ENCODE measurements around the gene SLC39A11.
"Not testable (repeated sequence)": the region's sequence is repeated elsewhere in the genome, so short reads cannot be mapped to it uniquely, and the experiment has no call there.

Gene SLC39A11

DNA sequence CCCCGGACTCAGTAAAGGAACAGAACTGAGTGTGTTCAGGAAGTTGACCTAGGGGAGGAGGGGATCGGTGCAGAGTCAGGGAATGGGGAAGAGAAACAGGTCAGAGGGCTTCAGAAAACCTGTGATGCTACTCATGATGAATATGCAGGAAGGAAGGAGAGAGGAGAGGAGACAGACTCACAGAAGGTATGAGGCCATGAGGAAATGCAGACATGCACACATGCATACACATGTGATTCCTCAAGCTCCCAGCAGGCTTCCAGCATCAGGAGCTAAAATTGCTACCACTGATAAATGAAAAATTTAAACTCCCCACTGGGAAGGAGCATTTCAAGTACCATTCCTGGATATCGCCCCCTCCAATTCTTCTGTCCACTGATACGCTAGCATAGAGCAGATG is 262.6 kb downstream of the SLC39A11 start:
- DNase-seq (no peak), ATAC-seq (no peak)

DNA sequence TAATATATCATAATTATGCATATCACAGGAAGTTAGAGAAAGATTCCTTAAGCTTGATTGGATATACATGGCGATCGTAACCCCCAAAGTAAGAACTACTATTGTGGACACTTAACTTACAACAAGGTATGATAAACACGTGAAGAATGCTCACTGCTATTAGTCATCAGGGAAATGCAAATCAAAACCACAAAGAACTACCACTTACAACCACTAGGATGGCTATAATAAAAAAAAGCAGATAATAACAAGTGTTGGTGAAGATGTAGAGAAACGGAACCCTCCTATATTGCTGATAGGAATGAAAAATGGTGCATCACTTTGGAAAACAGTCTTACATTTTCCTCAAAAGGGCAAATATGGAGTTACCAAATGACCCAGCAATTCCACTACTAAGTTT is 265.9 kb downstream of the SLC39A11 start:
- no peak for DNase-seq
- no peak for ATAC-seq

DNA sequence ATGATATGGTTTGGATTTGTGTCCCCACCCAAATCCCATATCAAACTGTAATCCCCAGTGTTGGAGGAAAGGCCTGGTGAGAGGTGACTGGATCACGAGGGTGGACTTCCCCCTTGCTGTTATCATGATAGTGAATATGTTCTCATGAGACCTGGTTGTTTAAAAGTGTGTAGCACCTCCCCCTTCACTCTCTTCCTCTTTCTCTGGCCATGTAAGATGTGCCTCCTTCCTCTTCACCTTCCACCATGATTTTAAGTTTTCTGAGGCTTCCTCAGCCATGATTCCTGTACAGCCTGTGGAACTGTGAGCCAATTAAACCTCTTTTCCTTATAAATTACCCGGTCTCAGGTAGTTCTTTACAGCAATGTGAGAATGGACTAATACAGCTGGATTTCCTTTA is 266.4 kb downstream of the SLC39A11 start:
- not testable (repeated sequence) for ATAC-seq, DNase-seq

DNA sequence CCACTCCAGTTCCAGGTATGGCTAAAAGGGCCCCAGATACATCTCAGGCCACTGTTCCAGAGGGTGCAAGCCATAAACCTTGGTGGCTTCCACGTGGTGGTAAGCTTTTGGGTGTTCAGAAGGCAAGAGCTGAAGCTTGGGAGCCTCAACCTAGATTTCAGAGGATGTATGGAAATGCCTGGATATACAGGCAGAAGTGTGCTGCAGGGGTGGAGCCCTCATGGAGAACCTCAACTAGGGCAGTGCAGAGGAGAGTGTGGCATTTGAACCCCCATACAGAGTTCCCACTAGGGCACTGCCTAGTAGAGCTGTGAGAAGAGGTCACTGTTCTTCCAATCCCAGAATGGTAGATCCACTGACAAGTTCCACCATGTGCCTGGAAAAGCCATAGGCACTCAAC is 267.3 kb downstream of the SLC39A11 start:
- no peak for DNase-seq
- no peak for ATAC-seq

DNA sequence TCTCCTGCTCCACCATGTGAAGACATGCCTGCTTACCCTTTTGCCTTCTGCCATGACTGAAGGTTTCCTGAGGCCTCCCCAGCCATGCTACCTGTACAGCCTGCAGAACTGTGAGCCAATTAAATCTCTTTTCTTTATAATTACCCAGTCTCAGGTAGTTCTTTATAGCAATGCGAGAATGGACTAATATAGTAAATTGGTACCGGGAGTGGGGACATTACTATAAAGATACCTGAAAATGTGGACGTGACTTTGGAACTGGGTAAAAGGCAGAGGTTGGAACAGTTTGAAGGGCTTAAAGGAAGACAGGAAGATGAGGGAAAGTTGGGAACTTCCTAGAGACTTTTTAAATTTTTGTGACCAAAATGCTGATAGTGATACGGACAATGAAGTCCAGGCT is 268.2 kb downstream of the SLC39A11 start:
- not testable (repeated sequence) for ATAC-seq, DNase-seq

DNA sequence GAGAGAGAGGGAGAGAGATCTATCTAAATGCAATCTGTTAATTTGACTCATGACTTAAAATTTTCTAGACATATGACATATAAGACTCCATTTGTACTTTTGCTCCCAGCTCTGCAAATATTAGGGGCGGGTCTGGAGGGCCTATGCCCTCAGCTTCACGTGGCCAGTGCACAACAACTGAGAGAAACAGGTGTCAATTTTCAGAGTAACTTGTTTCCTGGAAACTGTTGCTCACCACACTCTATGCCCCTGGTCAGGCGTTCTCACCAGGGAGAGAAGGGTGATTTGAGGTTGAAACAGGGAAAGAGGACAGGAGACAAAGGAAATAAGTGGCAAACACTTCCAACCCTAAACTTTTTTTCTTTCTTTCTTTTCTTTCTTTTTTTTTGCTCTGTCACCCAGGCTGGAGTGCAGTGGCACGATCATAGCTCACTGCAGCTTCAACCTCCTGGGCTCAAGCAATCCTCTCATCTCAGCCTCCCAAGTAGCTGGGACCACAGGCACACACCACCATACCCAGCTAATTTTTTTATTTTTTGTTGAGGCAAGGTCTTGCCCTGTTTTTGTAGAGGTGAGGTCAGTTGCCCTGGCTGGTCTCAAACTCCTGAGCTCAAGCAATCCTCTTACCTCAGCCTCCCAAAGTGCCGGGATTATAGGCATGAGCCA is 270.0 kb downstream of the SLC39A11 start:
- ATAC-seq (no peak), DNase-seq (no peak)

DNA sequence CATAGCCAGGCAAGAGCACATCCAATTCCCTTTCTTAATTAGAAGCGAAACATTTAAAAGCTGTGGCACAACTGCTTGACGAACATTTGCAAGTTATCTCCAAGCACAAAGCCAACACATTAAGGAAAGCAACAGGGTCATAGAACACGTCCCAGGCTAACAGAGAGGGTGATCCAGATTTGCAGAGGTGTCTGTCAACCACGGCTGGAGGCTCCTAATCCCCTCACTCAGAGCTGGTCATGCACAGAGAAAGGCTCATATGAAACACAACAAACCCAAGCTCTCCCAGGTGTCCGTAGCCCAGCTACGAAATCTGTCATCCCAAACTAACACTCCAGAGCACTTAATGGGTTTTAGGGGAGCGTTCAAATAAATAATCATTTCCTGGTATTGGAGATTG is 276.1 kb downstream of the SLC39A11 start:
- DNase-seq (no peak), ATAC-seq (no peak)

DNA sequence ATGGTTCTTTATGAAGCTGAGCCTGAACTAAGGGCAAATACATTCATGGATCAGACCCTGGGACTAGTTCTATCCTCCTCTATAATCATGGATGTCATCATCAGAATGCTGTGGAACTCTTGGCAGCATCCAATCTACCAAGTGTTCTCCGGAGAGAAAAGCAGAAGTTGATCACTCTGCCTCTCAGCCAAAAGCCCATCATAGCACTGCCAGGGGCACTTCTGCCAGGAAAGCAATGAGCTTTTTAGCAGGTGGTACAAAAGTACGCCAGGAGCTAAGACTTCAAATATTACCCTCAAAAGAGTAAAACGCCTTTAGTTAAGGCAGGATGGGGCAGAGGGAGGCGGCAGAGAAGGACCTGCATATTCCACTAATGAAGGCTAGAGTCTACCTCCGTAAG is 279.0 kb downstream of the SLC39A11 start:
- no peak for ATAC-seq
- no peak for DNase-seq

DNA sequence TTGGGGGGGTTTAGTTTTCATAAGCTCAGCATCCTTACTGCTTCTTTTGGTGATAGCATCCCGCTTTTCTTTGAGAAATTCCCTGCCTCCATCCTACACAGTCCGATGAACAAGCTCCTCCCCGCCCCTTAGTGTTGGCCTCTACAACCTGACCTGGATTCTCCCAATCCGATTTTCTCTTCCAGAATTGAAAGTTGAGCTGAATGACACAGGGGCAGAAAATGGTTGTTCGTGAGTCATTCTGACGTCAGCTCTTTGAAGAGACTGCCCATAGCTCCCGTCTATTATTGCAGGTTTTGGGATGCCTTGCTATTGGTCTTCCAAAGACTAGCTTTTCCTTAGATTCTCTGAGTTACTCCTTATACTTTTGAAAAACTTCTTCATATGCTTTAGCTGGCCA is 279.7 kb downstream of the SLC39A11 start:
- ATAC-seq (no peak), DNase-seq (no peak)

DNA sequence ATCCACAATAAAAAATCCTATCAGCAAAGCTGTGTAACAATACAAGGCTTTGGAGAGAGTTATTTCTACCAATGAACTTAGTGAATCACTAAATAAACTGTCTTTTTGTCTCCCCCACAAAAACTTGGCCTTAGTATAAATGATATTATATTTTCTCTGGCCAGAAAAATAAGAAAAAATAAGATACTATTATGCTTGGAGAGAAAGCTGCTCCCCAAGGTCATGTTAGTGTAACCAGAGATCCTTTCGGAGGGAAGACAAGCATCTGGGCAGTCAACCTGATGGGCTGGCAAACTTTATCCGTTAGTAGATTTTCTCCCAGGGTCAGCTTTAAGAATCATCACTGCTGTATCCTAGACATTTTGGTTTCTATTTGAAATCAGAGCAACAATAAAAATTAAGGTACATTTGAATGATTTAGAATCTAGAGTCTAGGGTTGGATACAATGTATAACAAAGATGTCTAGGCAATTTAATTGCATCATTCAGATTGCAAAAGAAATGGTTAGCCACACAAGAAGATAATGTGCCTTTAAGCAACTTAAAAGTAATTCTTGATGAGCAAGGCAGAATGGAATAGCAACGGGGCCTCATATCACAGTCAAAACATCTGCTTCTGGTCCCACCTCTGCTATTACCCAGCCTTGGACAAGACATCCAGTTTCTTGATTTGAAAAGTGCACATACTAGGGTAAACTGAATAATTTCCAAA is 280.4 kb downstream of the SLC39A11 start:
- DNase-seq (no peak), ATAC-seq (no peak)

DNA sequence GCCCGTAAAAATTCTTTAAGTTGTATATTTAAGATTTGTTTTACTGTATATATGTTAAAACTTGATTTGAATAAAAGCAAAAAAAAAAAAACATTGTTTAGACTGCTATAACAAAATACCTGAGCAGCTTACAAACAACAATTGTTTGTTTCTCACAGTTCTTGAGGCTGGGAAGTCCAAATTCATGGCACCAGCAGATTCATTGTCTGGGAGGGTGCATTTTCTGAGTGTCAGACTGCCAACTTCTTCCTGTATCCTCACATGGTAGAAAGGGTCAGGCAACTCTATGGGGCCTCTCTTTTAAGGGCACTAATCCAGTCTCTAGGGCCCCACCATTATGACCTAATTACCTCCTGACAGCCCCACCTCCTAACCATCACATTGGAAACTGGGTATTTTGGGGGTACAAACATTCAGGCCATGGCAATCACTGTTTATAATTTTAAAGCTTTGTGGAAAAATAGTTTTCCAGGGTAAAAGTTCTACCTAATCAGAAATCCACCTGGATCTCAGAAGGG is 281.4 kb downstream of the SLC39A11 start:
- ATAC-seq: no peak
- DNase-seq: no peak

DNA sequence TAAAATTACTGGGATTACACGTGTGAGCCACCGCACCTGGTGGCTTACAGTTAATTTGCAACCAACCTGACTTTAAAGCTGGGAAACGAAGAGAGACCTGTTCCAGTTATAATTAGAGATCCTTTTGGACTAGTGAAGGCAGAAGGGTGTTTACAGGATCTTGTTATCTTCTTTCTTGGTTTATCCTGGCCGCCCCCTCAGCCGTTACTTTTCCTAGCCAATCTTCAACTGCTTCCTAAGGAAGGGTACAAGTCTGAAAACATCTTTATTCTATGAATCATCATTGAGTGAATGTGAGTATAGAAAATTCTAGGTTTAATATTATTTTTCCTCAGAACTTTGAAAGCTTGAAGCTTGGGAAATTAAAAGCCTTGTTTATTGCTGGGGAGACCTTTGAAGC is 286.5 kb downstream of the SLC39A11 start:
- DNase-seq (no peak), ATAC-seq (no peak)

DNA sequence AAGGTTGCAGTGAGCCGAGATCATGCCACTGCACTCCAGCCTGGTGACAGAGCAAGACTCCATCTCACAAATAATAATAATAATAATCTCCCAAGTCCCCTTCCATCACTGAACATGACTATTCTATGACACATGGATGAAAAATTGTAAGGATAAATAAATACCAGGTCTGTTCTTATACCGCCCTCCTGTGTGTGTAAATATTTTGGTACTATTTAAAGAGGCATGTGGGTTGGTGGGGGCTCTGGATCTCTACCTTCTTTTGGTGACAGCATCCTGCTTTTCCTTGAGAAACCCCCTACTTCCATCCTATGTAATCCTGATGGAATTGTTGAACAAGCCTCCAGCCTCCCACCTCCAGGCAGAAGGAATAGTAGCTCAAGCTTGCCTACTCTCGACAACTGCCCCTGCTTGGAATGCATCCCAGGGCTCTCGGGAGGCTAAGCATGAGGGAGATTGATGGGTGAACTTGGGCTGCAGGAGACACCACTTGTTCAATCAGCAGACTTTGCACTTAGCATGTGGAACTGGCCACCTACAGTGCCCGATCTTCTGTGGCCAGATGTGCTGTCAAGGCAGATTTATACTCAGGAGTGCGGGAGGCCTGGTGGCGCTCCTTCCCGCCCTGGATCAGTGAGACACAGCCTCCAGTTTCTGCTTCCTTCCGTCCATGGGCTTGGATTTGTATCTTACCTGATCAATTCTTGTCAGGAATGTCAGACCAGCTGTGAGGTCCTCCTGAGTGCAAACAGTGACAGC is 287.4 kb downstream of the SLC39A11 start:
- ATAC-seq: no peak
- DNase-seq: no peak

DNA sequence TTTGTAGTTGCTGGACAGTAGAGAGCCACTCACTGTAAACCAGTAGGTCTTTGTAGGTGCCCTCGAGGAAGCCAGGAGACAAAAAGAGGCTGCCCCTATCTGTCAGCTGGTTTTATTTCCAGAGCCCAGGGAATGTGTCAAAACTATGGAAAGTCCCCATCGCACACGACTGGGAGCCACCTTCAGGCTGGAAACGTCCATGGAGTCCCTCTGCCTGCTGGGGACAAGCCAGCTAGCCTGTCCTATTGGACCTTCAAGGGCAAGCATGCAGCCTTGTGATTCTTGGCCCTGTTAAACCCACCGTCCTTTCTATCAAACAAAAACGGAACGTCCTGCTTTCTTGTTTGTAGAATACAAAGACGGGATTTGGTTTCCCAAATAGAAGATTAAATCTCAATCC is 289.8 kb downstream of the SLC39A11 start:
- DNase-seq: no peak
- ATAC-seq: no peak

DNA sequence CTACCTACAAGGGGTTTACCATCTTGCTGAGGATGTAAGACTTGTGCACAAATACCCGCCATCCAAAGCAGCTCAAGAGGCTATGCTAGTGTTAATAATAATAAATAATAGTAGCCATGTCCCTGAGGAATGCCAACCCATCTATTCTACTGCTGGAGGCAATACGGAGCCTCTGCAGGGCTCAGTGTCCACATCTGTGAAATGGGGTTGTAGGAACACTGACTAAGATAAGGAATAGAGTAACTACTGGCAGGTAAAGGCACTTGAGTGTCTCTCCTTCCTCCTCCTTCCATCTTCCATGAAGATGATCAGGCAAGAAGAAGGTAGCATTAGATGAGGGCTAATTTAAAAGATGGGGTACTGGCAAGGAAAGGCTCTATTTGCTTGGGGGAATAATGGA is 295.3 kb downstream of the SLC39A11 start:
- no peak for ATAC-seq
- DNase-seq: no peak

DNA sequence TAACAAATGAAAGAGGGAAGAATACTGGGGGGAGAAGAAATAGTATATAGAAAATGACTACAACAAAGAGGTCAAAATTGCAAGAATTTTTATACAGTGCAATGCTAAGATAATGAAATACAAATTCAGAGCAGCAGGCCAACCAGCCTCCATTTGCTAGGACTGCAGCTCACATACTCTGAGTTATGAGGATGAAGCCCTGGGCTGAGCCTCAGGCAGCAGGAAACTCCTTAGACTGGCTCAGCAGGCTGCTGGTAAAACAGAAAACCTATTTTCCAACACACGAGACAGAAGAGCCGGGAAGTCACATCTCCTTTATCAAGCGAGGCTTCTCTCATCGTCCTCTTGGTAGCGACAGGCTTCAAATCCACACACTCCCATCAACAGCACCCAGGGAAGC is 296.5 kb downstream of the SLC39A11 start:
- ATAC-seq: no peak
- DNase-seq: no peak

DNA sequence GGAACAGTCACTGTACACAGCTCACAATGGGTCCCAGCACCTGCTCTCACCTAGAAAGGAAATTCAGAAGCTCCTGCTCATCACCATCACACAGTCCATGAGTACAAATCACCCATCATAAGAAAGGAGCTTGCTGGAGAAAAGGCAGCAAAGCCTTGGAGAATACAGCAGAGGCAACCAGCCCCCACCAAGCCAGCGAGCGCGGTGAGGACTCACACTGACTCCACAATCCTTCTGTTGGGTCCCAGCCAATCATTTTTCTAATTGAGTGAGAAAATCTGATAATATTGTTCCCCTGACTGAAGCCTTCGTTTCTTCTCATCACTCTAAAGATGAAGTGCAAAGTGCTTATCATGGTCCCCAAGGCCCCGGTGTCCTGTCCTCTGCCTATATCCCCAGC is 298.3 kb downstream of the SLC39A11 start:
- DNase-seq (no peak), ATAC-seq (no peak)

DNA sequence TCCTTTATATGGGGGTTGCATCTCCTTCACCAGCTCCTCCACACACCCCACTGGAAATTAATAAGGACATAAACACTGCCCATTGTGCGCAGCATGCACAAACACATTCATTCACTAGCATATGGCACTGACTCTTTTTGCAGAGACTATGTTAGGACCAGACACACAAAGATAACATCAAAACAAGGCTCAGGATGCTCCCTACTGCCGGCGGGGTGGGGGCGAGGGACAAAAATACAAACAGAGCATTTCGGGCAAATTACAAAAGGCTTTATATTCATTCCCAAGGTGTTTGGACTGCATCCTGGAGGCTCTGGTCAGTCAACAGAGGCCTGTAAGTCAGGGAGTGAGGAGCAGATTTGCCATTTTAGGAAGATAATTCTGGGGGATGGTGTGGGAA is 299.7 kb downstream of the SLC39A11 start:
- DNase-seq (no peak), ATAC-seq (no peak)

DNA sequence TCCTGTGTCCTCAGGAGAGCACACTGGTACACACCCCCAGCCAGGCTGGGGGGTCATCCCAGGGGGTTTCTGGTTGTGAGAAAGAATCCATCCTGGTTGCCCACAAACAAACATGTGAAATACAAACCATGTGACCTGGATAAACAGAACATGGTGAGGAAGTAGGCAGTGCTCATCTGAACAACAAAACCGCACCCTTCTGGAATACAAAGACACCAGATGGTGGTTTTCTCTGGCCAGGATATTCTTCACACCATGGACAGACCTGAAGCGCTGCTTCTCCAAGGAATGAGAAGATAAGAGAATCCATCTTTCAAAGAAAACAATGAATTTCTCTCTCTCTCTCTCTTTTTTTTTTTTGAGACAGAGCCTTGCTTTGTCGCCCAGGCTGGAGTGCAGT is 302.3 kb downstream of the SLC39A11 start:
- ATAC-seq: no peak
- DNase-seq: no peak

DNA sequence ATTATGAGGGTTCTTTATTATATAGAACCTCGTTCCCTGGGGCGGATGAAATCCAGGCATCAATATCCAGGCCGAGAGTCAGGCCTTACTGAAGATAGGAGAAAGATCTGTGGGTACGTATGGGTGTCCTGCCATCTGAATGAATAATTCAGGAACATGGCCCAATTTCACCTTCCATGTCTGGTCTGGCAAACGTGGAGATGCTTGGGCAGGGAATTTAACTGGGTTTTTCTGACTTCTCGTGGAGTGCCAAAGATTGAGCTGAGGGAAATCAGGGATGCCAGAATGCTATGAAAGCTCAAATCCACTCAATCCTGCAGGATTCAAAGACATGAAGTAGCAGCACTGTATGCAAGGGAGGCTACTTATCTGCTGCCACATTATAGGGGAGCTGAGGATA is 302.8 kb downstream of the SLC39A11 start:
- ATAC-seq (no peak), DNase-seq (no peak)

DNA sequence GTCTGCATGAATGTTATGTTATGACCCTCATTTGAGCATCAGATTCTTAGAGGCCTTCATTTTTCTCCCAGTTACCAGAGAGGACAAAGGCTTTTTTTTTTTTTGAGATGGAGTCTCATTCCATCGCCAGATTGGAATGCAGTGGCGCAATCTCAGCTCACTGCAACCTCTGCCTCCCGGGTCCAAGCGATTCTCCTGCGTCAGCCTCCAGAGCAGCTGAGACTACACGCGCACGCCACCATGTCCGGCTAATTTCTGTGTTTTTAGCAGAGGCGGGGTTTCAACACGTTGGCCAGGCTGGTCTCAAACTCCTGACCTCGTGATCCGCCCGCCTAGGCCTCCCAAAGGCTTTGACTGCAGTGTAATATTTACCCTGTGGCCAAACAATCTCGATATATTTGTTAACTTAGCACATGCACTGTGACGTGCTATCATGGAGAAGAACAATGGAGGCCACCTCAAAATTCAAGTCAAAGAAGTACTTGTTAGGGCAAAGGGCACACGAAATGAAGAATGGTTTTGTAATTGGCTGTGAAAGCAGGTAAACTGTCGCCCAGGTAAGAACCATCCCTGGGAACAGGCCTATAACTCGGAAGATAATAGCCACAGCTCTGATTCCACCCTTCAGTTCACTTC is 303.4 kb downstream of the SLC39A11 start:
- no peak for DNase-seq
- ATAC-seq: no peak

DNA sequence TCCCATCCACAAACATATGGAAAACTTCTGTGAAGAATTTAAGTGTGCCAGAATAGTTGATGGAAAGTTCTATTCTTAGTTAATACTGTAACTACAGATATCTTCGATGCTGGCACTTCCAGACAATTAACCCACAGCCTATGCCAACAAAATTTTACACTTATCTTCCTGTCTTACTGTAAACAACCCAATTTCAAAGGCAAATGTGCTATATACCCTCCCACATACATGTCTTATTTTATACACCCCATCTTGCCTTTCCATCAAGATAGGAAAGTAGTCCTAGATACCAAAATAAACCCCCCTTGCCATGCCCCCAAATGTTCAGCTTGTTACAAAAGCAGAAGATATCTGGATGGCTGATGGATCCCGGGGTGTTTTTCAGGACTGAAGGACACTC is 306.3 kb downstream of the SLC39A11 start:
- DNase-seq: no peak
- no peak for ATAC-seq
